HG03460 (cell line): ENCODE results near the gene CIT.
"Not testable (repeated sequence)": the region's sequence is repeated elsewhere in the genome, so short reads cannot be mapped to it uniquely, and the experiment has no call there.

Experiments used
- ATAC-seq: cut with Tn5 transposase; IDR thresholded peaks from one replicate; pipeline ENCODE4 v1.9.1; 2021; ENCODE audit not compliant: unreplicated experiment

The CIT gene

GRCh38 chr12:119876761-119877638 is at the start of gene CIT:
Gene CIT, minus strand, starts transcription at chr12:119877320. Its CDS starts 1,152 bp downstream, at chr12:119876168.
- ATAC-seq: peak; percentile 100

GRCh38 chr12:119925269-119925668 is 48.1 kb upstream of the CIT start:
- ATAC-seq: no peak

GRCh38 chr12:119920064-119920463 is 42.9 kb upstream of the CIT start:
- no peak for ATAC-seq

- no peak for ATAC-seq
Observed at GRCh38 chr12:119915894-119916510, 38.9 kb upstream of the CIT start.

GRCh38 chr12:119914666-119915065 is 37.5 kb upstream of the CIT start:
- no peak for ATAC-seq

- ATAC-seq: no peak
Observed at GRCh38 chr12:119913536-119914330, 36.6 kb upstream of the CIT start.

- no peak for ATAC-seq
Observed at GRCh38 chr12:119911182-119911581, 34.1 kb upstream of the CIT start.

GRCh38 chr12:119910586-119910985 is 33.5 kb upstream of the CIT start:
- ATAC-seq: no peak

- no peak for ATAC-seq
Observed at GRCh38 chr12:119902084-119902509, 25.0 kb upstream of the CIT start.

- ATAC-seq: no peak
Observed at GRCh38 chr12:119901670-119902069, 24.6 kb upstream of the CIT start.

GRCh38 chr12:119894916-119895315 is 17.8 kb upstream of the CIT start:
- ATAC-seq: no peak

GRCh38 chr12:119892611-119893010 is 15.5 kb upstream of the CIT start:
- ATAC-seq: not testable (repeated sequence)

GRCh38 chr12:119885549-119885948 is 8.4 kb upstream of the CIT start:
- ATAC-seq: no peak

GRCh38 chr12:119883791-119884190 is 6.7 kb upstream of the CIT start:
- not testable (repeated sequence) for ATAC-seq

GRCh38 chr12:119883237-119883636 is 6.1 kb upstream of the CIT start:
- ATAC-seq: no peak

GRCh38 chr12:119877639-119877948 is 474 bp upstream of the CIT start:
- no peak for ATAC-seq

- ATAC-seq: no peak
Observed at GRCh38 chr12:119870457-119870856, 6.7 kb downstream of the CIT start.

- no peak for ATAC-seq
Observed at GRCh38 chr12:119869720-119870119, 7.4 kb downstream of the CIT start.

- no peak for ATAC-seq
Observed at GRCh38 chr12:119868992-119869391, 8.1 kb downstream of the CIT start.

- ATAC-seq: no peak
Observed at GRCh38 chr12:119864591-119864990, 12.5 kb downstream of the CIT start.

GRCh38 chr12:119859241-119859640 is 17.9 kb downstream of the CIT start:
- no peak for ATAC-seq
